Lung microvascular endothelial cell (primary cell): ENCODE data around the gene SIGLEC12. TPM values are rescaled to one million over a fixed set of nuclear protein-coding genes. Genes with fewer than 3 reads are reported as not detected.

Experiments
- DNase-seq, 2 donors: peaks; one replicate each; pipeline versions ENCODE4 v3.0.0 to v3.0.0-alpha.2; 2010; ENCODE audit warnings: low read depth in 2 of 2
- total RNA-seq: library from RNA; depleted of rRNA; stranded (reverse); fragments of >200 nt; gene quantifications from 2 replicates; pipeline ENCODE4 v1.2.1, GENCODE V29; 2014

SIGLEC12 gene
- not detected in 2 replicates for total RNA-seq

- no peak for DNase-seq
Observed at GRCh38 chr19:51501594-51502263, at the start of gene SIGLEC12. TSS of gene SIGLEC12 (minus strand) at chr19:51501800. CDS start at chr19:51501733, 67 bp downstream.

DNA sequence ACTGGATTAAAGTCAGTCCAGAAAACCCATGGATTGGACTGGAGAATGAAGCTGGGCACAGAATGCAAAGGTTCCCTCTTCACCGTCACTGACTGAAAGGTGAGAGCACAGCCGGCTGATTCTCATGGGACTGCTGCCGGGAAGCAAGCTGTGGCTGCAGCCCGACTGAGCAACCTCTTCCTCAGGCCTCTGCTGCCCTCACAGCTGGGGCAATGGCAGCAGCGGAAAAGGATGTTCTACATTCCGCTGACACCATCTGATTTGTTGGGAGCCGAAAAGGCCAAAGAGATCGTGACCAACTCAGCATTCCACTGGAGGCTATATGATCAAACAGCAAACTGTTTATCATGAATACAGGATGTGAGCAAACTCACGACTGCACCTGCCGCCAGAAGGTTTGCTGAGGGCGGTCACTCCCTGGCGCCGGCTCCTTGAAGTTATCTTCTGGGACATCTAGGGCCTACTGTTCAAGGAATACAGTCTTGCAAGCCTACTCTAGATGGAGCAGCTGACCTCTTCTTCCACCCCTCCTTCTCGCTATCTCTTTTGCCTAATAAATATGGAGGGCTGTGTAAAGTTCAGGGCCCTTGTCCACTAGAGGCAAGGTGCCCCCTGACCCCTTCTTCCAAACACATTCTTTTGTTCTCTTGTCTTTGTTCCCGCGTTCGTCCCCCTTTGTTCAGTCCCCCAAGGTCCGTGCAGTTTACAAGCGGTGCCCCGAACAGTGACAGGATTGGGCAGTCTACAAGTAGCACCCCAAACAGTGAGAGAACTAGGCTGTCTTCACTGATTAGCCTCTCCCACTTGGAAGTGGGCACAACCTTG is 49.5 kb upstream of the SIGLEC12 start:
- DNase-seq, result no peak

DNA sequence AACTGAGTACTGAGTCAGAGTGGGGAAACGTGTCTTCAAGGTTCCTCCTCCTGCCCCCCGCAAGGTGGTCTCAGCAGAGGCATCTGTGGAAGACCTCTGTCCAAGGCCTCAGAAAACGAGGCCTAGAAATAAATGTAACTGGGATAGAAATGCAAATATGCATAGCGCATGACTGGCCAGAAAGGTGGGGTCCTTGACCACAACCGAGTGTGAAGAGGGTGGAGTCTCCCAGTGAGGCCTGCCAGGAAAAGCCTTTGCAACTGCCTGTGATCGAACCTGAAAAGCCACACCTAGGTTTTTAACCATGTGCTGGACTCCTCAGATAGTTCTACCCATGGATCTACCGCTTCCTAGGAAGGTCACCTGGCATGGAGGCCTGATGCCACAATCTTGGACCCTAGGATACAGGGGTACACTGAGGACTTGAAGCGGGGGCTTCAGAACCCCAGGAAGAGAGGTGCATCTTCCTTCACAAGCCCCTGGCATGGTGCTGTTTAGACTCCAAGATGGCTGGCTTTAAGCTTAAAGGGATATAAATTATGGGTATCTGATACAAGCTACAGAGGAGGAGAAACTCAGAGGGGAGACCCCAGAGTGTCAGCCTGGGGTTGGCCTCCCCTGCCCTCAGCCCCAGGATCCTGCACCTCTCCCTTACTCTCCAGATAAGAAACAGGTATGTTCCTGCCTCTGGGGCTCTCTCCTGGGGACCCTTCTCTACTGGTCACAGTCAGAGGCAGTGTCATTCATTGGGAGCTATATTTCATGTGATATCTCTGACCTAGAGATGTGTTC is 48.1 kb upstream of the SIGLEC12 start:
- DNase-seq, result no peak

- no peak for DNase-seq
Observed at GRCh38 chr19:51548891-51549305, 47.3 kb upstream of the SIGLEC12 start.

- DNase-seq, result no peak
Observed at GRCh38 chr19:51548213-51548651, 46.6 kb upstream of the SIGLEC12 start.

DNA sequence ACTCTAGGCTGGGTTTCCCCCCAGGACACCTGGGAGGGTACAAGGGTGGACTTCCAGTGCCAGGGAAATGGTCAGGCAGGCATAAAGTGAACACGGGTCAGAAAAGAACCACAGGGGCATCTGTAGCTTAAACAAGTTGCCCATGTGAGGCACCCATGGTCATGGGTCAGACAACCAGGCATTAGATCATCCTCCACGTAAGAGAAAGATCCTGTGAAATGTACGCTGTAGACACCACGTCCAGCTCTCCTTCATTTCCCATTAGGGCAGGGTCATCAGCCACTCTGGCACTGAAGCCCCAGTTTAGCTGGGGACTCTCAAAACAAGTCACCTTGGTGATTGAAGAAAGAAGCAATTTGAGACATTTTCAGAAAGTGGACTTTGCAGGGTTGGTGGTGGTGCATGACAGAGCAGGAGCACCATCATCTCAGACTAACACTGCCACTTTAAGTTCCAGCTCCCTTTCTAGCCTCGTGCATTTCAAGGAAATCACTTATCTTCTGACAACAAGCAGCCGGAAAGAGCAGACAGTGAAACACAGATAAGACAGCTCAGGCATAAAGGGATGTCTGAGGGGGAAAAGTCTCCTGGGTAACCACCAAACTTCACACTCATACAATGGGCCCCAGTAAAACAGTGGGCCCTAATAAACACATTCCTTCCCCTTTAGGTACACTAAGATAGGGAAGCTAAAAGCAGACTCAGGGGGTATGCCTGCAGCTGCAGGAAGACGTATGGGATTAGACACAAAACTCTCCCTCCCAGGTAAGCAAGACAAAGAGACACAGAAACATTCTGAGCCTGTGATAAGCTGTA is 46.0 kb upstream of the SIGLEC12 start:
- peak in 1 of 2 donors; percentile 74 for DNase-seq

- peak; percentile 12 to 95 for DNase-seq
Observed at GRCh38 chr19:51546650-51547396, 45.2 kb upstream of the SIGLEC12 start.

DNA sequence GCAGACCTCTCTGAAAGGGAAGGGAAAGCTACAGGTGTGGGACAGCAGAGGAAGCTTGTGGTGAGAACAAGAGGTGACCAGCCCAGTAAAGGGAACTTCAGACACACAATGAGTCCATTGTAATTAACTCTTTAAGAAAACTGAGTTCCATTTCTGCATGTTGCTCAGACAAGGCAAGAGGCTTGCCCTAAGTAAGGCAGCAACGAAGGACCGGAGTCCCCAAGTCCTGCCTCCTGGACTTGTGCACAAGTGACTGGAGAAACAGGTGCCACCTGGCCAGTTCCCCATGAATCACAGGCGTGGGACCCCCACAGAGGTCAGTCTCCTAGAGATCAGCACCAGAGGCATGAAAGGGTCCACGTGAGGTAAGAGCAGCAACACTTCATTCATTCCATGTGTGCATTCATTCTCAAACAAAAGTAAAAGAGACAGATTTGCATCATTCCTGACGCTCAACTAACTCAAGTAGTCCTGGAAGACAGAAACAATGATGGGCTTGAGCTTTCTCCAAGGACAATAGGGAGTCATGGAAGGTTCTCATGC is 44.6 kb upstream of the SIGLEC12 start:
- DNase-seq, result no peak

GRCh38 chr19:51544038-51544437 is 42.4 kb upstream of the SIGLEC12 start:
- DNase-seq, result no peak

- DNase-seq, result no peak
Observed at GRCh38 chr19:51542699-51543098, 41.1 kb upstream of the SIGLEC12 start.

- no peak for DNase-seq
Observed at GRCh38 chr19:51541458-51542357, 40.1 kb upstream of the SIGLEC12 start.

DNA sequence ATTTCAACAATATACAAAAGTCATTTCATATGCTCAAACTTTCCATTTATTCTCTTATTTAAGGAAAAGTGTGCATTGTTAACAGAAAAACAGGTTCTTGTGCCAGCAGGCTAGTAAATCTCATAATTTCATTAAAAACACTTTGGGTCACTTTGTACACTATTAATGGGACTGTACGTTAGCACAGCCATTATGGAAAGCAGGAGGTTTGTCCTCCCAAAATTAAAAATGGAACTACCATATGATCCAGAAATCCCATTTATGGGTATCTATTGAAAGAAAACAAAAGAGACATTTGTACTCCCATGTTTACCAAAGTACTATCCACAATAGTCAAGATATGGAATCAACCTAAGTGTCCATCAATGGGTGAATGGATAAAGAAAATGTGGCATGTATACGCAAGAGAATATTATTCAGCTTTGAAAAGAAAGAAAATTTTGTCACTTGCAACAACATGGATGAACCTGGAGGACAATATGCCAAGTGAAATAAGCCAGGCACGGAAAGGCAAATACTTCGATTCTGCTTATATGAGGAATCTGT is 38.3 kb upstream of the SIGLEC12 start:
- DNase-seq, result no peak

DNA sequence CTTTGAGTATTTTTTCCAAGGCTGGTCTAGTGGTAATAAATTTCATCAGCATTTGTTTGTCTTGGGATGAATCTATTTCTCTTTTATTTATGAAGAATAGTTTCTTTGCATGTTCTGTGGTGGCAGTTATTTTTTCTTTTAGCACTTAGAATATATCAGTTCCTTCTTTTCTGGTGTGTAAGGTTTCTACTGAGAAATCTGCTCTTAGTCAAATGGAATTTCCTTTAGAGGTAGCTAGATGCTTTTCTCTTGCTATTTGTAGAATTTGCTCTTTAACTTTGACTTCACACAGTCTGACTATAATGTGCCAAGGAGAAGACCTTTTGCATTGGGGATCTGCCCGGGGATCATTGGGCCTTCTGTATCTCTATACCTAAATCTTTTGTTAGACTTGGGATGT is 33.9 kb upstream of the SIGLEC12 start:
- DNase-seq, result no peak

- DNase-seq, result no peak
Observed at GRCh38 chr19:51531349-51532315, 30.0 kb upstream of the SIGLEC12 start, which contains the start of gene SIGLEC6. TSS of gene SIGLEC6 (minus strand) at chr19:51531670. CDS start at chr19:51531648, 22 bp downstream.

- no peak for DNase-seq
Observed at GRCh38 chr19:51530616-51531015, 29.0 kb upstream of the SIGLEC12 start.

DNA sequence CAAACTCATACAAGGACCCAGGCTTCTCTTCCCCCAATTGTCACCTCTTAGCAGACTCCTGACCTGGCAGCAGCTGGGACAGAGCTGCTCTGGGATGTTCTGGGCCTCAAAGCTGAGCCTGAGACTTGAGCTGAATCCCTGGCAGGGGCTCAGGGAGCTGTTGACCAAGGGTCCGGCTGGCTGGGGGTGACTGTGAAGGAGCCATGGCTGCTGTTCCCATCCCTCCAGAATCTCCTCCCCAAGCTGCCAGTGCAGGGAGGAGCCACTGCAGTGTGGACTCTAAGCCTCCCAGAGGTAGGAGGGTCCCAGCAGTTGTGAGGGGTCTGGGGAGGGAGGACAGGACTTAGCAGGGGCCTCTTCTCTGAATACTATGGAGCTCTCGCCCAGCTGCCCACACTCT is 27.7 kb upstream of the SIGLEC12 start:
- no peak for DNase-seq

DNA sequence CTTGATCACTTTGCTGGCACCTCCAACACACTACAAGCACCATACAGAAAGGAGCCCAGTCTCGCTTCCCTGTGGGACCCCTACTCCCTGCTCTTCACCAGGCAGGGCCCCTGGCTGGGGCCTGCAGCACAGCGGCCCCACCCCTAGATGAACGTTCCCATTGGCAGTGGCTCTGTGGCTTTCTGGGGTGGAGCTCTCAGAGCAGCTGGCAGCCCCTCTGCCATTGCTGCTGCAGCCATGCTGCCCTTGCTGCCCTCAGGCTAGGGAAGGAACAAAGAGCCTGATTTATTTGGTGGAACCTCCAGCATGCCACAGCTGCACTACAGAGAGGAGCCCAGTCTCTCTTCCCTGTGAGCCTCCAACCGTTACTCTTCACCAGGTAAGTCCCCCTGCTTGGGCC is 24.1 kb upstream of the SIGLEC12 start:
- no peak for DNase-seq
